ENCODE results near the gene IRF2BP2. TPM values are rescaled to one million over a fixed set of nuclear protein-coding genes. Genes with fewer than 3 reads are reported as not detected.
A peak's percentile ranks its signal among the peaks of the same experiment; 100 is the strongest.

IRF2BP2 gene
- polyA plus RNA-seq, 4 donors: 42.4 to 195 (median 63.9) TPM

GRCh38 chr1:234603221-234604204 is 6.5 kb downstream of the IRF2BP2 start:
- Histone ChIP-seq H3K9me3 (ENCODE audit: control insufficient read depth in 2 of 2, insufficient read depth in 1 of 2, low read depth in 1 of 2, low read length in 1 of 2) (no peaks in the 10 kb centered on the region), H3K4me3 (ENCODE audit: low read depth in 1 of 3, low read length in 3 of 3) (peak overlapping the region in 2 of 3 donors; percentile 28 to 85), H3K36me3 (ENCODE audit: control insufficient read depth in 3 of 3, insufficient read depth in 2 of 3, low read depth in 1 of 3, low read length in 3 of 3) (peaks cover 8 to 26% (median 8%) of the 10 kb centered on the region in 3 donors), H3K27ac (ENCODE audit: low read depth in 1 of 3, low read length in 2 of 3) (peak overlapping the region; percentile 88 to 99 (median 94)), H3K27me3 (ENCODE audit: control insufficient read depth in 3 of 3, insufficient read depth in 3 of 3, low read length in 3 of 3) (no peaks in the 10 kb centered on the region), H3K4me1 (ENCODE audit: control insufficient read depth in 3 of 3, insufficient read depth in 2 of 3, low read depth in 1 of 3, low read length in 2 of 3) (peaks cover 4 to 38% (median 10%) of the 10 kb centered on the region in 3 donors)
- DNase-seq (peak; percentile 63 to 74), FAIRE-seq (peak; percentile 10)
- WGBS, 3 donors: 1 to 3% (median 3%) methylated on average over 6 of the region's 6 CpGs

GRCh38 chr1:234602334-234603220 is 7.4 kb downstream of the IRF2BP2 start:
- peak; percentile 86 to 88 for DNase-seq
- Histone ChIP-seq H3K27ac (ENCODE audit: low read depth in 1 of 3, low read length in 2 of 3) (peak overlapping the region; percentile 83 to 99 (median 96)), H3K27me3 (ENCODE audit: control insufficient read depth in 3 of 3, insufficient read depth in 3 of 3, low read length in 3 of 3) (no peaks in the 10 kb centered on the region), H3K4me1 (ENCODE audit: control insufficient read depth in 3 of 3, insufficient read depth in 2 of 3, low read depth in 1 of 3, low read length in 2 of 3) (peaks cover 4 to 41% (median 10%) of the 10 kb centered on the region in 3 donors), H3K36me3 (ENCODE audit: control insufficient read depth in 3 of 3, insufficient read depth in 2 of 3, low read depth in 1 of 3, low read length in 3 of 3) (peaks cover 5 to 18% (median 6%) of the 10 kb centered on the region in 3 donors), H3K4me3 (ENCODE audit: low read depth in 1 of 3, low read length in 3 of 3) (peak overlapping the region in 1 of 3 donors; percentile 3), H3K9me3 (ENCODE audit: control insufficient read depth in 2 of 2, insufficient read depth in 1 of 2, low read depth in 1 of 2, low read length in 1 of 2) (no peaks in the 10 kb centered on the region)
- peak; percentile 36 for FAIRE-seq
- 10 to 19% (median 16%) methylated on average over 7 of the region's 7 CpGs for WGBS, 3 donors

- Histone ChIP-seq H3K4me3 (ENCODE audit: low read depth in 1 of 3, low read length in 3 of 3) (no peak overlapping the region), H3K27me3 (ENCODE audit: control insufficient read depth in 3 of 3, insufficient read depth in 3 of 3, low read length in 3 of 3) (no peaks in the 10 kb centered on the region), H3K9me3 (ENCODE audit: control insufficient read depth in 2 of 2, insufficient read depth in 1 of 2, low read depth in 1 of 2, low read length in 1 of 2) (no peaks in the 10 kb centered on the region), H3K4me1 (ENCODE audit: control insufficient read depth in 3 of 3, insufficient read depth in 2 of 3, low read depth in 1 of 3, low read length in 2 of 3) (peaks cover 4 to 41% (median 10%) of the 10 kb centered on the region in 3 donors), H3K36me3 (ENCODE audit: control insufficient read depth in 3 of 3, insufficient read depth in 2 of 3, low read depth in 1 of 3, low read length in 3 of 3) (peaks cover 0 to 9% (median 1%) of the 10 kb centered on the region in 3 donors), H3K27ac (ENCODE audit: low read depth in 1 of 3, low read length in 2 of 3) (peak overlapping the region; percentile 99 to 100 (median 99))
- 4 to 10% (median 6%) methylated on average over 10 of the region's 10 CpGs for WGBS, 3 donors
- DNase-seq (peak; percentile 58 to 61), FAIRE-seq (no peak)
Observed at GRCh38 chr1:234601301-234602017, 8.5 kb downstream of the IRF2BP2 start.

GRCh38 chr1:234600418-234601281 is 9.3 kb downstream of the IRF2BP2 start:
- DNase-seq (peak; percentile 96 to 97), FAIRE-seq (no peak)
- Histone ChIP-seq H3K27ac (ENCODE audit: low read depth in 1 of 3, low read length in 2 of 3) (peak overlapping the region; percentile 99 to 100 (median 99)), H3K36me3 (ENCODE audit: control insufficient read depth in 3 of 3, insufficient read depth in 2 of 3, low read depth in 1 of 3, low read length in 3 of 3) (peaks cover 0 to 2% (median 0%) of the 10 kb centered on the region in 3 donors), H3K4me3 (ENCODE audit: low read depth in 1 of 3, low read length in 3 of 3) (peak overlapping the region in 2 of 3 donors; percentile 44 to 48), H3K9me3 (ENCODE audit: control insufficient read depth in 2 of 2, insufficient read depth in 1 of 2, low read depth in 1 of 2, low read length in 1 of 2) (peaks cover 0 to 3% of the 10 kb centered on the region in 2 donors), H3K4me1 (ENCODE audit: control insufficient read depth in 3 of 3, insufficient read depth in 2 of 3, low read depth in 1 of 3, low read length in 2 of 3) (peaks cover 4 to 41% (median 10%) of the 10 kb centered on the region in 3 donors), H3K27me3 (ENCODE audit: control insufficient read depth in 3 of 3, insufficient read depth in 3 of 3, low read length in 3 of 3) (no peaks in the 10 kb centered on the region)
- 0 to 2% (median 1%) methylated on average over 11 of the region's 11 CpGs for WGBS, 3 donors

- peaks cover 0 to 7% of the 10 kb centered on the region in 2 donors for H3K9me3 ChIP-seq (ENCODE audit: control insufficient read depth in 2 of 2, insufficient read depth in 1 of 2, low read depth in 1 of 2, low read length in 1 of 2)
- peak overlapping the region; percentile 44 to 57 (median 53) for H3K4me3 ChIP-seq (ENCODE audit: low read depth in 1 of 3, low read length in 3 of 3)
- DNase-seq (peak; percentile 88 to 95), FAIRE-seq (no peak)
- WGBS, 3 donors: 0 to 1% (median 0%) methylated on average over 73 to 87 of the region's 87 CpGs
- peaks cover 4 to 41% (median 10%) of the 10 kb centered on the region in 3 donors for H3K4me1 ChIP-seq (ENCODE audit: control insufficient read depth in 3 of 3, insufficient read depth in 2 of 3, low read depth in 1 of 3, low read length in 2 of 3)
- peak overlapping the region; percentile 99 to 100 (median 99) for H3K27ac ChIP-seq (ENCODE audit: low read depth in 1 of 3, low read length in 2 of 3)
- H3K27me3 ChIP-seq (ENCODE audit: control insufficient read depth in 3 of 3, insufficient read depth in 3 of 3, low read length in 3 of 3): no peaks in the 10 kb centered on the region
- H3K36me3 ChIP-seq (ENCODE audit: control insufficient read depth in 3 of 3, insufficient read depth in 2 of 3, low read depth in 1 of 3, low read length in 3 of 3): peaks cover 0 to 2% (median 0%) of the 10 kb centered on the region in 3 donors
Observed at GRCh38 chr1:234599617-234600417, 10.2 kb downstream of the IRF2BP2 start.

- Histone ChIP-seq H3K9me3 (ENCODE audit: control insufficient read depth in 2 of 2, insufficient read depth in 1 of 2, low read depth in 1 of 2, low read length in 1 of 2) (peaks cover 0 to 7% of the 10 kb centered on the region in 2 donors), H3K4me3 (ENCODE audit: low read depth in 1 of 3, low read length in 3 of 3) (peak overlapping the region; percentile 44 to 57 (median 53)), H3K27ac (ENCODE audit: low read depth in 1 of 3, low read length in 2 of 3) (peak overlapping the region; percentile 99 to 100 (median 99)), H3K36me3 (ENCODE audit: control insufficient read depth in 3 of 3, insufficient read depth in 2 of 3, low read depth in 1 of 3, low read length in 3 of 3) (no peaks in the 10 kb centered on the region), H3K4me1 (ENCODE audit: control insufficient read depth in 3 of 3, insufficient read depth in 2 of 3, low read depth in 1 of 3, low read length in 2 of 3) (peaks cover 4 to 41% (median 10%) of the 10 kb centered on the region in 3 donors), H3K27me3 (ENCODE audit: control insufficient read depth in 3 of 3, insufficient read depth in 3 of 3, low read length in 3 of 3) (no peaks in the 10 kb centered on the region)
- 0 to 15% (median 7%) methylated on average over 1 of the region's 1 CpG for WGBS, 3 donors
- peak; percentile 20 to 40 for DNase-seq
- no peak for FAIRE-seq
Observed at GRCh38 chr1:234598974-234599616, 10.9 kb downstream of the IRF2BP2 start.
